Uterus (tissue), 4 donors: ENCODE results near the gene SWT1. TPM values are rescaled to one million over a fixed set of nuclear protein-coding genes. Genes with fewer than 3 reads are reported as not detected.

Source experiments
- DNase-seq, 2 donors: peaks; one replicate each; pipeline ENCODE4 v3.0.0-alpha.2; 2019 to 2020
- H3K27ac ChIP-seq, 2 donors: fragments of 200-600 bp; sonication (generic); 1 replicate in 1 of 2; 2 replicates in 1 of 2; pipeline ENCODE4 v1.5.1; 2016 to 2018
- H3K27me3 ChIP-seq, 2 donors: fragments of 200-600 bp; sonication (generic); one replicate each; pipeline ENCODE4 v1.5.1; 2018 to 2019; ENCODE audit warnings: control low read depth in 1 of 2
- H3K36me3 ChIP-seq, 2 donors: fragments of 200-600 bp; sonication (generic); one replicate each; pipeline ENCODE4 v1.5.1; 2019; ENCODE audit warnings: control low read depth in 1 of 2
- H3K4me1 ChIP-seq, 2 donors: fragments of 200-600 bp; sonication (generic); one replicate each; pipeline ENCODE4 v1.5.1; 2018 to 2019; ENCODE audit warnings: control low read depth in 1 of 2
- H3K4me3 ChIP-seq, 2 donors: fragments of 200-600 bp; sonication (generic); 1 replicate in 1 of 2; 2 replicates in 1 of 2; pipeline ENCODE4 v1.5.1; 2018 to 2019; ENCODE audit warnings: mild to moderate bottlenecking in 1 of 2
- H3K9me3 ChIP-seq, 2 donors: fragments of 200-600 bp; sonication (generic); one replicate each; pipeline ENCODE4 v1.5.1; 2019; ENCODE audit warnings: control low read depth in 1 of 2
- CTCF ChIP-seq, 4 experiments: fragments of 200-600 bp in 2 of 4; fragments of 450-650 bp in 2 of 4; sonication (generic) in 2 of 4; IDR thresholded peaks; one replicate each; pipeline ENCODE4 v1.5.1; 2016 to 2019; ENCODE audit warnings: antibody characterized with exemption in 4 of 4, mild to moderate bottlenecking in 2 of 4, moderate library complexity in 1 of 4
- POLR2A ChIP-seq, 2 donors: fragments of 450-650 bp; IDR thresholded peaks; one replicate each; pipeline ENCODE4 v1.6.1; 2016; ENCODE audit warnings: antibody characterized with exemption in 2 of 2, mild to moderate bottlenecking in 1 of 2, moderate library complexity in 1 of 2
- intact Hi-C: fragments of 100-400 bp; cut with DNase I; formaldehyde crosslinking; loops from one replicate; pipeline ENCODE4 v1.15.1; 2023; ENCODE audit warnings: low total_unique reads
- total RNA-seq, 4 donors: library from RNA; depleted of rRNA in 3 of 4; stranded (reverse); fragments of >200 nt in 3 of 4; gene quantifications; one replicate each; pipeline versions ENCODE4 v1.1.0 to v1.2.4, GENCODE V29; 2014 to 2023
- donor health status: DM: yes; HTN: yes; CAD: no.

The SWT1 gene
- total RNA-seq, 4 donors from 2014 or later, result 9.2 to 29.4 (median 17.5) TPM

- intact Hi-C loops, result no loop called here
- H3K27me3 ChIP-seq, result no peaks in the 10 kb centered on the region
- no peak for DNase-seq
- H3K9me3 ChIP-seq, result no peaks in the 10 kb centered on the region
- H3K4me3 ChIP-seq, result no peak overlapping the region
- no peak overlapping the region for H3K27ac ChIP-seq
- TF ChIP-seq POLR2A (IDR thresholded peaks at IDR 0.05) (no peak), CTCF (IDR thresholded peaks at IDR 0.05) (no peak)
- no peaks in the 10 kb centered on the region for H3K36me3 ChIP-seq
- H3K4me1 ChIP-seq, result no peaks in the 10 kb centered on the region
Observed at GRCh38 chr1:185263780-185264179, 106.8 kb downstream of the SWT1 start.

GRCh38 chr1:185265314-185265713, 108.3 kb downstream of the SWT1 start:
- DNase-seq, result no peak
- H3K27ac ChIP-seq, result no peak overlapping the region
- TF ChIP-seq POLR2A (IDR thresholded peaks at IDR 0.05) (no peak), CTCF (IDR thresholded peaks at IDR 0.05) (no peak)
- no peaks in the 10 kb centered on the region for H3K36me3 ChIP-seq
- no peaks in the 10 kb centered on the region for H3K9me3 ChIP-seq
- no peaks in the 10 kb centered on the region for H3K4me1 ChIP-seq
- no peak overlapping the region for H3K4me3 ChIP-seq
- H3K27me3 ChIP-seq, result no peaks in the 10 kb centered on the region
- intact Hi-C loops, result no loop called here

- DNase-seq, result no peak
- TF ChIP-seq CTCF (IDR thresholded peaks at IDR 0.05) (no peak), POLR2A (IDR thresholded peaks at IDR 0.05) (no peak)
- no peak overlapping the region for H3K27ac ChIP-seq
- H3K9me3 ChIP-seq, result no peaks in the 10 kb centered on the region
- no peak overlapping the region for H3K4me3 ChIP-seq
- H3K27me3 ChIP-seq, result no peaks in the 10 kb centered on the region
- H3K4me1 ChIP-seq, result no peaks in the 10 kb centered on the region
- H3K36me3 ChIP-seq, result no peaks in the 10 kb centered on the region
- intact Hi-C loops, result no loop called here
Observed at GRCh38 chr1:185267301-185267700, 110.3 kb downstream of the SWT1 start.

- Histone ChIP-seq H3K9me3 (no peaks in the 10 kb centered on the region), H3K4me3 (no peak overlapping the region), H3K4me1 (no peaks in the 10 kb centered on the region), H3K27ac (no peak overlapping the region), H3K36me3 (no peaks in the 10 kb centered on the region), H3K27me3 (no peaks in the 10 kb centered on the region)
- DNase-seq, result no peak
- intact Hi-C loops, result no loop called here
- TF ChIP-seq POLR2A (IDR thresholded peaks at IDR 0.05) (no peak), CTCF (IDR thresholded peaks at IDR 0.05) (no peak)
Observed at GRCh38 chr1:185267701-185268100, 110.7 kb downstream of the SWT1 start.

GRCh38 chr1:185268352-185268751, 111.4 kb downstream of the SWT1 start:
- Histone ChIP-seq H3K4me1 (no peaks in the 10 kb centered on the region), H3K36me3 (no peaks in the 10 kb centered on the region), H3K9me3 (no peaks in the 10 kb centered on the region), H3K27ac (no peak overlapping the region), H3K4me3 (no peak overlapping the region), H3K27me3 (no peaks in the 10 kb centered on the region)
- DNase-seq, result no peak
- intact Hi-C loops, result no loop called here
- TF ChIP-seq POLR2A (IDR thresholded peaks at IDR 0.05) (no peak), CTCF (IDR thresholded peaks at IDR 0.05) (no peak)
